OCI-LY7 (cell line): ENCODE data around the gene MAS1. TPM values are rescaled to one million over a fixed set of nuclear protein-coding genes. Genes with fewer than 3 reads are reported as not detected.

ENCODE experiments used
- total RNA-seq, 2 experiments: library from RNA; depleted of rRNA in 1 of 2; stranded (reverse); fragments of >200 nt in 1 of 2; shearing (Covaris generic) in 1 of 2; gene quantifications; 2 replicates each; pipeline ENCODE4 v1.2.3, GENCODE V29; 2014 to 2022

The MAS1 gene
- total RNA-seq, 2 experiments from 2014 or later: under 0.01 TPM; not detected in 1

Other genes starting within 250 kb of the MAS1 start
- 29.7 and 36.4 TPM in 2 replicates for gene SOD2, start 197.7 kb upstream of the MAS1 start, total RNA-seq (2014; rRNA removed; shearing (Covaris generic))
- 49.2 and 51.8 TPM in 2 replicates for gene SOD2, start 197.7 kb upstream of the MAS1 start, total RNA-seq (2022)
- gene WTAP, start 163.5 kb upstream of the MAS1 start, total RNA-seq (2014; rRNA removed; shearing (Covaris generic)): 93.3 and 99.3 TPM in 2 replicates
- gene WTAP, start 163.5 kb upstream of the MAS1 start, total RNA-seq (2022): 115 and 117 TPM in 2 replicates
- 39.4 and 42.4 TPM in 2 replicates for gene ACAT2, start 128.9 kb upstream of the MAS1 start, total RNA-seq (2014; rRNA removed; shearing (Covaris generic))
- 90.1 and 110 TPM in 2 replicates for gene ACAT2, start 128.9 kb upstream of the MAS1 start, total RNA-seq (2022)
- gene TCP1, start 101.4 kb upstream of the MAS1 start, total RNA-seq (2014; rRNA removed; shearing (Covaris generic)): 319 and 321 TPM in 2 replicates
- gene TCP1, start 101.4 kb upstream of the MAS1 start, total RNA-seq (2022): 340 and 386 TPM in 2 replicates
- gene MRPL18, start 100.5 kb upstream of the MAS1 start, total RNA-seq (2014; rRNA removed; shearing (Covaris generic)): 128 and 147 TPM in 2 replicates
- 102 and 117 TPM in 2 replicates for gene MRPL18, start 100.5 kb upstream of the MAS1 start, total RNA-seq (2022)
- gene PNLDC1, start 90.7 kb upstream of the MAS1 start, total RNA-seq (2014; rRNA removed; shearing (Covaris generic)): not detected in 2 replicates
- not detected in 2 replicates for gene PNLDC1, start 90.7 kb upstream of the MAS1 start, total RNA-seq (2022)
- 17.9 and 19.3 TPM in 2 replicates for gene IGF2R, start 78.1 kb downstream of the MAS1 start, total RNA-seq (2014; rRNA removed; shearing (Covaris generic))
- 33.8 and 37.6 TPM in 2 replicates for gene IGF2R, start 78.1 kb downstream of the MAS1 start, total RNA-seq (2022)
- gene SLC22A1, start 230.8 kb downstream of the MAS1 start, total RNA-seq (2014; rRNA removed; shearing (Covaris generic)): not detected in 2 replicates
- 0.35 TPM in 1 of 2 replicates, not detected in the other for gene SLC22A1, start 230.8 kb downstream of the MAS1 start, total RNA-seq (2022)